NK-92 (cell line): ENCODE measurements around the gene TREH.

Source experiments
- DNase-seq: peaks from one replicate; lab custom pipeline; 2025; ENCODE audit not compliant: unreplicated experiment; lab: John Stamatoyannopoulos, UW

The TREH gene

DNA sequence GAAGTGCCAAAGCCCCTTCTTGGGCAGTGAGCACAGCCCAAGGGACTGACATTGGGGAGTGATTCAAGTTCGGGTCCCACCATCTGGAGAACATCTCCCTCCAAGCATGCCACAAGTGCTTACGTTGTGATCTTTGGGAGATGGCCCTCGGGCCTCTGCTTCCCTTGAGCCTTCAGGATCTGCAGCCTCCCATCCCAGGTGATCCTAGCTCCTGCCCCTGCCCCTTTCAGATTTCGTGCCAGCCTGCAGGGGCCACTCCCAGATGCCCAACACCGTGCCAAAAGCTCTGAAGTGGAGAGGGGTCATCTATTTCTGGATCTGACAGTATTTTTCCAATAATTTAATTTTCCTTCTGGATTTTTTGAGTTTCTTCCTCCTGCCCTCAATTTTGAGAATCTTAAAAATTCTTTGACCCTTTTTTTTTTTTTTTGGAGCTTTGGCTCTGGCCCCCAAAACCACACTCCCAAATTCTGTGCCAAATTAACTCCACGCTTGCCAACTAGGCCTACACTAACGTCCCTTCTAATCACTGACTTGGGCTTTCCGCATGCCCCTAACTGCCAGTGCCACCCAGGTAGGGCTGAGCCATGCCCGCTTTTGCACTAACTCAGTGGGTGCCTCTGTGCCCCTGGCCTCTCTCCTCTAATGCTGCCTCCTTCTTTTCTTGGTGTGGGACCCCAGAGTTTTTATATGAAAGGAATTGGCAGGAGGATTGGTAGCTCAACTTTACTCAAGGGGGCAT, 46.7 kb downstream of the TREH start:
- no peak for DNase-seq

DNA sequence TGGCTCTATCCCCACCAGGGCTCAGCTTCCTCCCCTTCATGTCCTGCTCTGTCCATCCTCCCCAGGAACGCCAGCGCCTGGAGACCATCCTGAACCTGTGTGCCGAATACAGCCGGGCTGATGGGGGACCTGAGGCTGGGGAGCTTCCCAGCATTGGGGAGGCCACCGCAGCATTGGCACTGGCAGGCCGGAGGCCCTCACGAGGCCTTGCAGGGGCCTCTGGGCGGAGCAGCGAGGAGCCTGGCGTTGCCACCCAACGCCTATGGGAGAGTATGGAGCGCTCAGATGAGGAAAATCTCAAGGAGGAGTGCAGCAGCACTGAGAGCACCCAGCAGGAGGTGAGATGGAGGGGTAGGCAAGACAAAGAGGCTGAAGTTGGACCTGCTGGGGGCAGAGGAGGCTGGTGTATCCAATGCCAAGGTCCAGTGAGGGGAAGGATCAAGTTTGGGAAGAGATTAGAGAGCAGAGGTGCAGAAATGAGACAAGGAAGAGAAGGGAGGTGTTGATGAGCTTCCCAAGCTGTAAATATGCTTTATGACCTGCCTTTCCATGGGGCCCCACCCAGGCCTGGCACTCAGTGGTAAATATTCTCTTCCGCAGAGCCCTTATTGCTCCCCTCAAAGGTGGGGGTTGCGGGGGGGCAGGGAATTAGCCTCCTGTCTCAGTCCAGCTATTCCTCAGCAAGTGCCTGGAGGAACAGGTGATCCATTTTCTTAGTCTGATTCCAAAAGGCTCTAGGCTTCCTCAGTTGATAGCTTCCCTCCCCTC, 48.1 kb downstream of the TREH start:
- DNase-seq = no peak

DNA sequence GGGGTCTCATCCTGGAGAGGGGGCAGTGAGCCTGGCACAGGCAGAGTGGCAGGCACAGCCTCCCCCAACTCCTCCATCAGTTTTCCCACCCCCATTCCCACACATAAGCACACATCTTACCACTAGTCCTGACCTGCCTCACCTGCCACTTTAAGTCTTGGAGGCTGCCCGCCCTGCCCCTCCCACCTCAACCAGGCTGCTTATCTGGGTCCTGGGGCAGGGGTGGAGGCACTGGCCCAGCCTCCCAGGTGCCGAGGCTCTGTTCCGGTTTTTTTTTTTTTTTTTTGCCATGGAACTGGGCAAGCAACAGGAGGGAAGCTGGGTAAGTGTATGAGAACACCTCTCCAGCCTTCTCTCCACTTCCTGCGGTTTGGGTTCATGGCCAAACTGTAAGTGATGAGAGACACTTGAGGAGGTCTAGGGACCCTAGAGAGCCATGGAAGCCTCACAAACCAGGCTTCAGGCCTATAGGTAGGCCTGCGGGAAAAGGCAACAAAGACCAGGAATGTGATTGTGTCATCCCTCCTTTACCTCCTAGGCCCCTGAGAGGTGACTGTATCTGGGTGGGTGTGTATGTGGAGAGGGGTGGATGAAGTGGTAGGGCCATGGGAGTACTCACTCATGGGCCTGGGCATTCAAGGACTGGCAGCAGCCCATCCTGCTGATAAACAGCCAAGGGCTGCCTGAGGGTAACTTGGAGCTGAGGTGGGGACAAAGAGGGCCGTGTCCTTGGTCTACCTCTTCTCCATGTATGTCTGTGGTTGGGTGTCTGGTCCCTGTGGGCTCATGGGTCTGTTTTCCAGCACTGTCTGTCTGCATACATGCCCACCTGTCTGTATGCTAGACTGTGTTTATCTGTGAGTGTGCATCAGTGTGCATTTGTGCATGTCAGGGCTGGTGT, 49.4 kb downstream of the TREH start:
- DNase-seq = no peak

DNA sequence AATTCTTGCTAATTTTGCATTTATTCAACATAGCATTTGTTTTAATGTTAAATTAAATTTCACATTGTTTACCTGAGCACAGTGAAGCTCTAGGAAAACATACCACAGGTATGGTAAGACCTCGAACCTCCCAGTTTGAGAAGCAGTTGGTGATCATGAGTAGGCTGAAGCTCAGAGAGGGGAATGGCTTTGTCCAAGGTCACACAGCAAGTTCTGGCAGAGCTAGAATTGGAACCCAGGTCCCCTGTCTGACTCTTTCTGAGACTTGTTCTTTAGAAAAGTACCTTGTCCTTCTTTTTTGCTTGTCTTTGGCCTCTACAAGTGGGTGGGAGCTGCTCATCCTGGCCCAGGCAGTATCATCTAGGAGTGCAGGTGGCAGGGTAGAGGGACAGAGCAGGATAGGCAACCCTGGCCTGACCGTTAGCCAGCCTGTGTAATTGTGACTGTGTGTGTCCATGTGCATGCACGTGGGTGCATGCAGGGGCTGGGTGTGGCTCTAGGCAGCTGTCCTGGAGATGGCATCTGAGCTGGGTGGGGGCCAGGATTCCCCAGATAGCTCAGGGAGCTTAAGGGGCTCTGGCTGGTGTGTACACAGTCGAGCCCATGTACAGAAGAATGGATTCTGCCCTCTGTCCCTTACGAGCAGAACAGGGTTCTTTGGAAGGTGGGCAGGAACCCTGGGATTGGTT, 50.4 kb downstream of the TREH start:
- DNase-seq = no peak

DNA sequence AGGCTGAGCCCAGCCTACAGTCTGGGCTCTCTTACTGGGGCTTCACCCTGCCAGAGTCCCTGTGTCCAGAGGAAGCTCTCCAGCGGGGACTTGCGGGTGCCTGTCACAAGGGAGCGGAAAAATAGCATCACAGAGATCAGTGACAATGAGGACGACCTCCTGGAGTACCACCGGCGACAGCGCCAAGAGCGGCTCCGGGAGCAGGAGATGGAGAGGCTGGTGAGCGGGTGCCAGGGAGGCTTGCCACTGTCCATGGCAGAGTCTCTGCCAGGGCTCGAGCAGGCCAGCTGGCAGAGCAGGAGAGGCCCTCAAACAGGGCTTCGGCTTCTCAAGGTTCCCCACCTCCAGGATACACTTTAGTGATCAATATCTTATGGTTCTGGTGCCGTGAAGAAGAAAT, 51.0 kb downstream of the TREH start:
- no peak for DNase-seq

DNA sequence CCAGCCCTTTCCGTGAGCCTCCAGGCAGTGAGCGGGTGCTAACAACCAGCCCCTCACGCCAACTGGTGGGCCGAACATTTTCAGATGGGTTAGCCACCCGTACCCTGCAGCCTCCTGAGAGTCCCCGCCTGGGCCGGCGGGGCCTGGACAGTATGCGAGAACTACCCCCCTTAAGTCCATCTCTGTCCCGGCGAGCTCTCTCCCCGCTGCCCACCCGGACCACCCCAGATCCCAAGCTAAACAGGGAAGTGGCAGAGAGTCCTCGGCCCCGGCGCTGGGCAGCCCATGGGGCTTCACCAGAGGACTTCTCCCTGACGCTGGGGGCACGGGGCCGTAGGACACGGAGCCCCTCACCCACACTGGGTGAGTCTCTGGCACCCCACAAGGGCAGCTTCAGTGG, 51.4 kb downstream of the TREH start:
- DNase-seq = no peak

DNA sequence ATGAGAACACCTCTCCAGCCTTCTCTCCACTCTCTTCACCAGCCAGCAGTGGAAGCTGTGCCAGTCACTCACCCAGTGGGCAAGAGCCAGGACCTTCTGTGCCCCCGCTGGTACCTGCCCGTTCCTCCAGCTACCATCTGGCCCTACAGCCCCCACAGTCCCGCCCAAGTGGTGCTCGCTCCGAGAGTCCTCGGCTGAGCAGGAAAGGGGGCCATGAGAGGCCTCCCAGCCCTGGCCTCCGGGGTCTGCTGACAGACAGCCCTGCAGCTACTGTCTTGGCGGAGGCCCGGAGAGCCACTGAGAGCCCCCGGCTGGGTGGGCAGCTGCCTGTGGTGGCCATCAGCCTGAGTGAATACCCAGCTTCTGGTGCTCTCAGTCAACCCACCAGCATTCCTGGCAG, 51.9 kb downstream of the TREH start:
- DNase-seq = no peak

DNA sequence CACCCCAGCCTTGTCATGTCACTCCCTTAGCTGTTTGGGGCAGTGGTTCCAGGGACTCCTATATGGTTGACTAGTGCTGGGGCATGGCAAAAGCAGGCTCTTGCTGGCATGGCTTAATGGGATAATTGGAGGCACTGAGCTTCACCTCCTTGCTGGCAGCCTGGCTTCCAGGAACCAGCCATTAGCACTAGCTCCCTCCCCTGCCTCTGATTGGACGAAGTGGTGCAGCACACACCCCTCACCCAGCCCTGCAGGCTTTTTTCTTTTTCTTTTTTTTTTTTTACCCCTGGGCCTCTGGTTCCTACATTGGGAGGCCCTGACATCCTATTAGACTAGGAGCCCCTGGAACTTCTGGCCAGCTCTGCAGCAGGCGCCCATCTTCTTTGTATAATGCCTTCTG, 53.5 kb downstream of the TREH start:
- DNase-seq = no peak

DNA sequence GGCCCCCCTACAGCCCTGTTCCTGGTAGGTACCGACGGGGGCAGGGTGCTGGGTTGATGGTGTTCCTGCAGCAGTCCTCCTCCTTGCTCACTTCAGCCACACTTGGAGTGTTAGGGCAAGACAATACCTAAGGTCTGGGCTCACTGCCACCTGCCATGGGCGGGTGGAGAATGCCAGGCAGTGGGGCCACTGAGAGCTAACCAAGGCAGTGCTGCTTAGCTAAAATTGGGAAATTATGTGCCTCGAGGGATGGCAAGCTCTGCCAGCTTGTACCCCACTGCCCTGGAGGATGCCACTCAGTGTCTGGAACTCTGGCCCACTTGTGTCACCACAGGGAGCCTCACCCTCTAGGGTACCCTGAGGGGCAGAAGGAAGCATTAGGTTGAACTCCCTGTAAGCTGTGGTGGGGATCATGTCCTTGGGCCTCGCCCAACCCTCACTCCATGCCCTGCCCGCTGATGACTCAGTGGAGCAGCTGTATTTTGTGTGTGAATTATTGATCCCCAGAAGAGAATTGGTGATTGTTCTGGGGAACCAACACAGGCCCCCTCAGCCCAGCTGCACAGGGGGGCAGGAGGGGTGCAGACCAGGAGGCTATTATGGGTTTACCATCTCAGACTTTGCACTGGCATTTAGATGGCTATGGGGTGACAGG, 54.3 kb downstream of the TREH start:
- DNase-seq = no peak

DNA sequence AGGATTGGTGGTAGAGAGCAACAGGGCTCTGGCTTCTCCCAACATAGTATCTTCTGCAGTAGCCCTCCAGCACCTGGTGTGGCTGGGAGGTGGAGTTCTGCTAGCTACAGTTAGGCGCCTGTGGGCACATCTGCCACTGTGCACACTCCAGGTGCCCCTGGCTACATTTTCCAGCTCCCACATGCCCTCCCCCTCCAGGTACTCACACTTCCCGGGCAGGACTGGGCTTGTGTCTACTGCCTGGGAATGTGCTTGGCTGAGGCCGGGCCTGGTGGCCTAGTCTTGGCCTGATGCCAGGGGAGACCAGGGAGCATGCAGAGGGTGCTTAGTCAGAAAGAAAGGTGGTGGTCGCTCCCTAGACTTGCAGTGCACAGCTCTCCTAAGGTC, 56.2 kb downstream of the TREH start:
- no peak for DNase-seq

DNA sequence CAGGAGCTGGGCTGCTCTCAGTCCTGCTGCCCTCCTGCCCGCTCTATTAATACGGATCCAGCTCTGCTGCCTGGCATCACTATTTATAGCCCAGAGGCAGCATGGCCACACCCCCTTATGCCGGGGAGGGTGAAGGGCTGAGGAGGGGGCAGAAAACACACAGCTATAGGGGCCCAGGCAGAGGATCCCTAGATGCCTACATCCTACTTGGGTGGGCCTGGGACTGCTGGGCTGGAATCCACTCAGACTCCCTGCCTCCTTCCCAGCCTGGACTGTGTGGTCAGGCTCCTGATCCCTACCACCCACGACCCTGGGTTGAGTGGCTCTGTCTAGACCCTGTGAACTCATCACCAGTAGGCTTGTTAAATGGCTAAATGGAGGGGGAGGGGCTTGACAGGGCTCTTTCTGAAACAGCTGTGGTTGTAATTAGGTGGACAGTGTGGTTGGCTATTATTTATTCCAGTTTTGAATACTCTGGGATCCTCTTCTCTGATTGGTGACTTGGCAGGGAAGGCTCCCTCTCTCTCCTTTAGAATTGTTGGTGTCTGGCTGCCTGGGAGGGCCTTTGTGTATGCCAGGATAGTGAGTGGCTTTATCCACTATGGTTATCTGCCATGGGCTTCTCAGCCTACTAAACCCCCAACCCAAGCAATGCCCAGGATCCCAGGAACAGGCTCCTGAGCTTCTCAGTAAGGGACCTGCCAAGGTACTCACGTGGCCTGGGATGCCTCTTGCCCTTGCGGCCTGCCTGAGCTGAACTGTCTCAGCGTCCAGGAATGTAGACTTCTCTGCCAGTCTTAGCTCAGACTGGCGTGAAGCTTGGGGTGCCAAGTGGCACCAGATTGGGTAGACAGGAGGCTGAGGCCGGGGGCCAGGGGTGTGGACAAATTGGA, 56.8 kb downstream of the TREH start:
- no peak for DNase-seq

DNA sequence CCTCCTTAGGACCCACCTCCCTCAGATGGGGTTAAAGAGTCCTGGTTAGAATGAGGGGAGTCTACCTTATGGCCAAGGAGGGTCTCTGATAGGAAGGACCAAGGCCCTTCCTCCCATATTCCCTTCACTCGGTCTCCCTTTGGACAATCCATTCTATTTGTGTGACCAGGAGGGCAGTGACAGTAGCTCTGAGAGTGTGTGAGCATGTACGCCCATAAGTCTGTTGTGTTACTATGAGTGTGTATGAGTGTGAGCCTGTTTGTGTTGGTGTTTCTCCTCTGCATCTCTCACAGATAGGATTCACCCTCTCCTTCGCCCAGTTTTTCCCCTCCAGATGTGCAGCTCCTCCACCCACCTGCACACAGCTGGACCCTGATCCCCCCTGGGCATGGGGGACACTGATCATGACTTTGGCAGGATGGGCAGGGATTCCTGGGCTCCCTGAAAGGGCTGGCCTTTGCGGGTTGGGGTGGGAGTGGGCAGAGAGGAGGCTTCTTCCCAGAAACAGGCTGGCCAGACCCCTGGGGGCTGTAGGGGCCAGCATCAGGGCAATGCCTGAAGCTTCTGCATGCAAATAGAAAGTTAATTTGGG, 57.6 kb downstream of the TREH start:
- no peak for DNase-seq

DNA sequence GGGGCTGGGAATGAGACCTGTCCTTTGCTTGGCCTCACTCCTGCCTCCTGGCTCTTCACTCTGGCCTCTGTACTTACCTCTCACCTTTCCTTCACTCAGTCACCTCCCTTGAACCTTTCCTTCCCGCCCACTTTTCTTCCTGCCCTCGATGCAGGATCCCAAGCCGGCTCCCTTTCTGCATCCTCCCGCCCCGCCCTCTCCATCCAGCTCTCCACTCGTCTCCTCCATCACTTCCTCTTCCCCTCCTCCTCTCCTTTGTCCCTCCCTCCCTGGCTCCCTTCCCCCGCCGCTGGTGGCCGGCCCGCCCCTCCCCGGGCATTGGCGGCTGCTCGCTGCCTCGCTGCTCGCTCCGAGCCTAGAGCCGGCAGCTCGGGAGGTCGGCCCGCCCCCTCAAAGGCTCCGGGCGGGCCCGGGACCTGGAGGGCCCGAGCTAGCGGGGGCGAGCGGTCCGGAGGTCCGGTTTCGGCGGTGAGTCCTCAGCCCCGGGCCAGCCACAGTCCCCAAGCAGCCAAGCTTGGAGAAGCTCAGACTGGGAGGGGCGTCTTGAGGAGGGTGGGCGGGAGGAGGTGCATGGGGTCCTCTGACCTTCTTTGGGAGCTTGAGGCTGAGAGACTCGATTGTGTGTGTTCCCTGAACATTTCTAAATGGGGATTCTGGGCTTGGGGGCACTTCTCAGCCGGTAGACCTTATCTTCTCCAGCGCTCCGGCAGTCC, 58.2 kb downstream of the TREH start:
- no peak for DNase-seq

DNA sequence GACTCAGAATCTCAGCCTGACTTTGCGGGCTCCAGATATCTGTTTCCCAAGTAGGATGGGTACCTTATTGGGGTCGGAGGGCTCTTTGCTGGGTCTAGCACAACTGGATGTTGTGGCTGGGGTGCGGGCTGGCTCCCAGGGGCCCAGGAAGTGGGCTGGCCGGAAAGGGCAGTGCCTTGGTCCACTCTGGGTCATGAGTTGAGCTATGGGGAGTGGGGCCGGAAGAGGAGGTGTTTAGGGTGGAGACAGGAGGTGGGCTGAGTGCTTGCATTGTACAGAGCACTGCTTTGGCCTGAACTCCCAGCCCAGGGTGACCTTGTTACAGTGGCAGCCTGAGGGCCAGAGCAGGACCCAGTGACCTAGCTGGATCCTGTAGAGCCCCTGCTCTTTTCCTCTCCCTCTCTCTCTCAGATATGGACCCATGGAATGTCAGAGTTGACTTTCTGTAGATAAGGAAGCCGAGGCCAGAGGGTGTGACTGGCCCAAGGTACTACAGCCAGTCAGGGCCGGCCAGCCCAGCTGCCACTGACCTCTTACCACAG, 58.9 kb downstream of the TREH start:
- DNase-seq = no peak

DNA sequence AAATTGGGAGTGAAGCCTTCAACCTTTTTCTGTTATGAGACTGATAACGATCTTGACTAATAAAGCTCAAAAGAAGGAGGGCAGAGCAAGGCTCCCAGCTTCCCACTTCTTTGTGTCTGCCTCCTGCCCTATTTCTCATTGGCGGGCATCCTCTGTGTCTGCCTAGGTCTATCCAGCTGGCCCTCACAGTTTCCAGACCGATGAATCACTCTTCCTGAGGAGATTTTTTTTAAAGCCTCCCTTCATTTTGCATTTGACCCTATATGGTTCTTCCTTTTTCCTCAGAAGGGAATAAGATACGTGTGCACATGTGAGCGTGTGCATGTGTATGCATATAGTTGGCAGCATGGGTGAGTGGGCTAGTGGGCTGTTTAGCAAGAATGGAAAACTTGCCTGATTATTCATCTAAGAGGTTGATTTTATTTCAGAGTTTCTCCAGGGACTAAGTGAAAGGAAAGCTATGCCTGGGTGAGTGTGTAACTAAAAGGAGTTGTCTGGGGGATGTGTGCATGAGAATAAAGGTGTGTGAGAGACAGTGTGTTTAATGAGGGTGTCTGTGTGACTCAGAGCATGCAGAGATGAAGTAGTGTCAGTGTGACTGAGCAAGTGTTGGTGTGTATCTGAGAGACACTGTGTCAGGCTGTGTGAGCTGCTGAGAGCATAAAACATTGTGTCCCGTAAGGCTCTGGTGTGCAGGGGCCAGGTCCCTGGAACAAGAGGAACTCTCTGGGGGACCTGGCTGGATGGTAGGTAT, 59.8 kb downstream of the TREH start:
- DNase-seq = no peak

DNA sequence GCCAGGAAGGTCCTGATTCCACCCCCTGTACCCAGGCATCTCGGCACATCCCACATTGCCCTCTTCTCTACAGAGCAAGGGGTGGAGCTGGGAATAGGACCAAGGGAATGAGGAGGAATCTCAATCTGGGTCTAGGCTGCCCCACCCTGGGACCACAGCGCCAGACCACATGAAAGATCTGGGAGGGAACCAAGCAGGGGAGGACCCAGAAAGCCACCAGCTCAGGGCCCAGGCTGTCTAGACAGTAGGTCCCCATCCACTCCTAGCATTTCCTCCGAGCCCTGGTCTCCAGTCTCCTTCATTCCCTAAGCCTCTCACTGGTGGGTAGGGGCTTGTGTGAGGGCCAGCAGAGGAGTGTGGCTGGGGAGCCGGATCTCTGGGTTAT, 60.5 kb downstream of the TREH start:
- DNase-seq = no peak

DNA sequence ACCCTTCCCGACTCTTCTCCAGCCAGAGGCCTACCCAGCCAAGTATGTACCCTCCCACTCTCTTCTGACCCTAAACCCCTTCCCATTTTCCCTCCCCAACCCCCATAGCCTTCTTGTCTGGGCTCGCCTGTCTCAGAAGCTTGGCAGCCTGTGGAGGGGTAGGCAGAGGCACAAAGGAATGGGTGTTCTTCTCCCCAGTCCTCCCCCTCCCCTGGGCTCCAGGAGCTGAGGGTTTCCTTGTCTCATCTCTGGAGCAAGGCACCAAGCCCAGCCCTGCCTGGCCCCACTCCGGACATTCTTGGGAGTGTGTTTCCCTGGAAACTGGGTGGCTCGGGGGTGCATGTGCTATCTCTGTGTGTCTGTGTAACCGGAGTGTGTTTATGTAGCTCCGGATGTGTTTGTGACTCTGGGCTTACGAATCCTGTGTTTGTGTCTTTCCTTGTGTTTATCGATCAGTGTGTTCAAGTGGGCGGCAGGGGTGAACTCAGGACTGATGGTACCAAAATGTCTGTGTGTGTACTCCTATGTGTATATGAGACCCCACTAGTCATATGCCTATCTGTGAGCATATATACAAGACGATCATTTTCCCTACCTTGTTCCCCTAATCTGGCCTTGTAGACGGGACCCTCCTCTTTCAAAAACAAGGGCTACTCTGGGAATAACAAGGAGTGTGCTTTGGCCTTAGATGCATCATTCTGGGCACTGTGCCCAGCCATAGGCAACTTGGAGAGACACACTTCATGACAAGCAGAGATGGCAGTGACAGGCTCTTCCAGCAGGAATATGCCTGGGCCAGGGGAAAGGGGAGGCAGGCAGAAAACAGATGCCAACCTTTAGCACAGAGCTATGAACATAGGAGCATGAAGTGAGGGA, 61.1 kb downstream of the TREH start:
- no peak for DNase-seq
